CD4-positive, alpha-beta T cell treated with Interleukin-17A for 1 hour (primary cell): Measurements from ENCODE around the gene DTNBP1.

Source experiments
- DNase-seq: peaks from one replicate; pipeline ENCODE4 v3.0.0-alpha.2; 2020

DTNBP1 gene

GRCh38 chr6:15474196-15474595 lies 188.6 kb downstream of the DTNBP1 start:
- no peak for DNase-seq

- DNase-seq = no peak
These were observed 189.1 kb downstream of the DTNBP1 start for GRCh38 chr6:15473741-15474161.

- no peak for DNase-seq
These were observed 189.7 kb downstream of the DTNBP1 start for GRCh38 chr6:15473174-15473573.
